ENCODE results near the gene PDE8A. TPM values are rescaled to one million over a fixed set of nuclear protein-coding genes. Genes with fewer than 3 reads are reported as not detected.

The PDE8A gene
- total and polyA plus RNA-seq, 2 donors = 8.5 to 23.0 TPM

DNA sequence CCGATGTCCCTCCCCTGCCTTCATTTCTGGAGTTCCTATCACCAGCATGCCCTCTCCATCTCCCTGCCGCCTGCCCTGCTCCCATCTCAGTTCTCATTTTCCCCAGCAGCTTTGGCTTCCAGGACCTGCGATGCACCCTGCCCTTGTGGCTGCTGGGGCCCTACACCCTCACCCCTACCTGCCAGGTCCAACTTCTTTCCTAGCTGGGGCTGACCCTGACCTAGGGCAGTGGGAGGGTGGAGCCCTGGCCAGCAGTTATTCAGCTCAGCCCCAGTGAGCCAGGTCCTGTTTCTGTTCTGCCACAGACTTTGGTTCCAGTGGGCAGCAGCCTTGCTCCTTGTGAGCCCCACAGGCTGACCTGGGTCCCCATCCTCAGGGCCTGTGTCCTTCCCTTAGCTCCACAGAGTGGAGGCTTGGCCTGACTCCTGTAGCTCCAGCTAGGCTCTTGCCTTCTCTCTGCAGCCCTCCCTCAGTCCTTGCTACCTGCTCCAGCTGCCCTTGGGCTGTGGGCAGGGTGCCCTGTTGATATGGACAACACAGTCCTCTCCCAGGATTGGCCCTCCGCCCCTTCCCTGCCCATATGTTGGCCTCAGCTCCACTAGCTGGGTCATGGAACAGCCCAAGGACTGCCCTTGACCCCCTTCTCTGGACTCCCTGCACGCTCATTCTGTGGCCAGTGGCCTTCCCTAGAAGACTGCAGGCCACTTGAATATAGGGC lies 34.7 kb upstream of the PDE8A start:
- Histone ChIP-seq H3K27me3 (ENCODE audit: control insufficient read depth in 2 of 2, insufficient read depth in 1 of 2, low read length in 1 of 2) (no peaks in the 10 kb centered on the region), H3K9me3 (ENCODE audit: control insufficient read depth in 2 of 2, insufficient read depth in 1 of 2, low read length in 1 of 2) (no peaks in the 10 kb centered on the region), H3K4me3 (ENCODE audit: low read length in 2 of 2) (no peak overlapping the region), H3K4me1 (ENCODE audit: control insufficient read depth in 2 of 2, insufficient read depth in 2 of 2, low read length in 2 of 2) (no peaks in the 10 kb centered on the region), H3K27ac (ENCODE audit: low read depth in 1 of 2, low read length in 1 of 2) (no peak overlapping the region), H3K36me3 (ENCODE audit: control insufficient read depth in 2 of 2, insufficient read depth in 2 of 2, low read length in 1 of 2) (no peaks in the 10 kb centered on the region)
- DNase-seq (ENCODE audit: low read depth in 6 of 9, low spot score in 9 of 9) = no peak
- 98% methylated on average over 5 of the region's 5 CpGs for WGBS

DNA sequence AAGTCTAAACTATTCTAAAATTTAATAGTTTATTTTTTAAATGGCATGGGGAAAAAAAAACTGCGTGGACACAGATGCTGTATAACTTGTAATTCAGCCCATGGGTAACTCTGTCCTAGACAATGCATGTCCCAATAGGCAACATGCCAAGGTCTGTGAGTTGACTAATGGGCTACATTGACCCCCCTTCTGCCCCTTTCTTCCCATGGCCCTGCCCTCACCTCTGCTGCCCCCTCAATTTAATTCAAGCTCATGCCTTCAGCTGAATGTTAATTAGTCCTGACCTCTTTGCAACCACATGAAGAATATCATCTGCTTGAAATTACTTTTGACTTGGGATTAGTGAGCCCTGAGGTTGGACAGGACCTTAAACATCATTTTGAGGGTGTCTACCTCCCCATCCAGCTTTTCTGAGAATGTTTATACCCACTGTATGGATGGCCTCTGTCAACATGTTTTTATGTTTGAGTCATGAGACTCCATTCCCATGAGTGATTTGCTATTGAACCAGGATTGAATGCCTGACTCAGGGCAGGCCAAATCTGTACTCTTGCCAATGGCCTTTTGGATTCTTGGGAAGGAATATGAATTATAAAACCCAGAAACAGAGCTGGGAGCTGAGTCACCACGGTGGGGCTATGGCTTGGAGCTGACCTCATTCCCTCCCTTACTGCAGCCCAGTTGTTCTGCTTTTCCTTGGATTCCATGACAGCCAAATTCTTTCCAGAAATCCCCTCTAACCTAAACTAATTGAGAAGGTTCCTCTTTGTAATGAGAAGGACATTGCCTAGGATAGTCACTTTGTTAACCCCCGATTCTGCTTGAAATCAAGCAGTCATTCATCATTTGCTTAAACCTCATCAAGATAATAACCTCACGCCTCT lies 33.5 kb upstream of the PDE8A start:
- DNase-seq (ENCODE audit: low read depth in 6 of 9, low spot score in 9 of 9) = no peak
- 88% methylated on average over 4 of the region's 4 CpGs for WGBS
- H3K36me3 ChIP-seq (ENCODE audit: control insufficient read depth in 2 of 2, insufficient read depth in 2 of 2, low read length in 1 of 2) = no peaks in the 10 kb centered on the region
- no peaks in the 10 kb centered on the region for H3K27me3 ChIP-seq (ENCODE audit: control insufficient read depth in 2 of 2, insufficient read depth in 1 of 2, low read length in 1 of 2)
- no peak overlapping the region for H3K4me3 ChIP-seq (ENCODE audit: low read length in 2 of 2)
- no peaks in the 10 kb centered on the region for H3K9me3 ChIP-seq (ENCODE audit: control insufficient read depth in 2 of 2, insufficient read depth in 1 of 2, low read length in 1 of 2)
- no peaks in the 10 kb centered on the region for H3K4me1 ChIP-seq (ENCODE audit: control insufficient read depth in 2 of 2, insufficient read depth in 2 of 2, low read length in 2 of 2)
- H3K27ac ChIP-seq (ENCODE audit: low read depth in 1 of 2, low read length in 1 of 2) = no peak overlapping the region

DNA sequence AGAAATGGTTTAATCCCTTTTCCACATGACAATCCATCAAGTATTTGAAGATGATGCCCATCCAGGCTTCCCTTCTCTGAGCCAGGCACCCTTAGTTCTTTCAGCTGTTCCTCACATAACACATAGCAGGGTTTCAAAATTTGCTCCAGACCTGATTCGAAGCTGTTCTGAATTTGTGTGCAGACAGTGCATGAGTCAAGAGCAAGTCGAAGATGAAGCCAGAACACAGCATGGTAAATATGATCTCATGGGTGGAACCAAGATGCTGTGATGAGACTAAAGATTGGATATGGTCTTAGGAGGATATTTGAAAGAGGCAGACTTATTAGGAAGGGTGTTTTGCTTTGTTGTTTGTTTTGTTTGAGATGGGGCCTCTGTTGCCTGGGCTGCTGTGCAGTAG lies 32.6 kb upstream of the PDE8A start:
- no peak overlapping the region for H3K27ac ChIP-seq (ENCODE audit: low read depth in 1 of 2, low read length in 1 of 2)
- no peaks in the 10 kb centered on the region for H3K4me1 ChIP-seq (ENCODE audit: control insufficient read depth in 2 of 2, insufficient read depth in 2 of 2, low read length in 2 of 2)
- no peaks in the 10 kb centered on the region for H3K36me3 ChIP-seq (ENCODE audit: control insufficient read depth in 2 of 2, insufficient read depth in 2 of 2, low read length in 1 of 2)
- WGBS = 97% methylated on average over 2 of the region's 2 CpGs
- H3K27me3 ChIP-seq (ENCODE audit: control insufficient read depth in 2 of 2, insufficient read depth in 1 of 2, low read length in 1 of 2) = no peaks in the 10 kb centered on the region
- H3K4me3 ChIP-seq (ENCODE audit: low read length in 2 of 2) = no peak overlapping the region
- DNase-seq (ENCODE audit: low read depth in 6 of 9, low spot score in 9 of 9) = no peak
- H3K9me3 ChIP-seq (ENCODE audit: control insufficient read depth in 2 of 2, insufficient read depth in 1 of 2, low read length in 1 of 2) = no peaks in the 10 kb centered on the region

DNA sequence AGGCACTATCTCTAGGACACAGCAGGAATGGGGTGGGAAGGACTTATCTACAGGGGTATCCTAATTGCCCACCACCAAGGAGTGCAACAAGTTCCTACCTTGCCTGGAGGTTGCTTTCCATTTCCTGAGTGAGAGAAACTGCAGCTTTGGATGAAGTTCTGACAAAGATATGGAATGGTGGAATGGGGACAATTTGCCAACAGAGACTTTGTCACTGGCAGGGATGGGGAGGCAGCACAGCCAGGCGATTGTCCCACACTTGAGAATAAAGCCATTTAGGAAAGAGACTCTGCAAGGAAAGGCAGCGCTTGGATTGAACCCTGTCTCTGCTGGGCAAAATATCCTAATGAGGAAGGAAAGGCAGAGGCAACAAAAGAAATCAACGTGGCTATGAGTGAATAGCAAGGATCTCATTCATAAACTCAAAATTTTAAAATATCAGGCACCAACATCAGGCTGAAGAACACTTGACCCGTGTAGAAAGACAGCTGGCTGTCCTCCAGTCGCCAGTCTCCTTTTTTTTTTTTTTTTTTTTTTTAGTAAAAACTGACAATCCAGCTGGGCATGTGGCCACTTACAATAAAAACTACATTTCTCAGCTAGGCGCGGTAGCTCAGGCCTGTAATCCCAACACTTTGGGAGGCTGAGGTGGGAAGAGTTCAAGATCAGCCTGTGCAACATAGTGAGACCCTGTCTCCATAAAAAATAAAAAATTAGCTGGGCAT lies 31.6 kb upstream of the PDE8A start:
- no peak overlapping the region for H3K27ac ChIP-seq (ENCODE audit: low read depth in 1 of 2, low read length in 1 of 2)
- no peaks in the 10 kb centered on the region for H3K9me3 ChIP-seq (ENCODE audit: control insufficient read depth in 2 of 2, insufficient read depth in 1 of 2, low read length in 1 of 2)
- no peaks in the 10 kb centered on the region for H3K4me1 ChIP-seq (ENCODE audit: control insufficient read depth in 2 of 2, insufficient read depth in 2 of 2, low read length in 2 of 2)
- no peaks in the 10 kb centered on the region for H3K36me3 ChIP-seq (ENCODE audit: control insufficient read depth in 2 of 2, insufficient read depth in 2 of 2, low read length in 1 of 2)
- no peaks in the 10 kb centered on the region for H3K27me3 ChIP-seq (ENCODE audit: control insufficient read depth in 2 of 2, insufficient read depth in 1 of 2, low read length in 1 of 2)
- no peak for DNase-seq (ENCODE audit: low read depth in 6 of 9, low spot score in 9 of 9)
- no peak overlapping the region for H3K4me3 ChIP-seq (ENCODE audit: low read length in 2 of 2)
- WGBS = 89% methylated on average over 7 of the region's 7 CpGs

DNA sequence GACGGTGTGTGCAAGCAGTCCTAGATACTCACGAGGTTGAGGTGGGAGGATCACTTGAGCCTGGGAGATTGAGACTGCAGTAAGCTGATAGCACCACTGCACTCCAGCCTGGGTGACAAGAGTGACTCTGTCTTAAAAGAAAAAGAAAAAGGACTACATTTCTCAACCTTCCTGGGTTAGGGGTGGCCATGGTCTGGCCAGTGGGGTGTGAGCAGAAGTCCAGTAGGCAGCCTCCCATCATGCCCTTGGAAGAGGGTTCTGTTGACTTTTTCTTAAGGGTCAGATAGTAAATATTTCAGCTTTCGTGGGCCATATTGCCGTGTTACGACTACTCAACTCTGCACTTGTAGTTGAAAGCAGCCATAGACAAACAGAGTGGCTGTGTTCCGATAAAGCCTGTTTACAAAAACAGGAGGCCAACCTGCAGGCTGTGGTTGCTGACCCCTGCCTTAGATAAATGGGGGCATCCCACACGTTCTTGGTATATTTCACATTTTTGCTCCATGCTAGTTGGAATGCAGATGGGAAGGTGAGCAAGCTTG lies 31.0 kb upstream of the PDE8A start:
- Histone ChIP-seq H3K4me3 (ENCODE audit: low read length in 2 of 2) (no peak overlapping the region), H3K27me3 (ENCODE audit: control insufficient read depth in 2 of 2, insufficient read depth in 1 of 2, low read length in 1 of 2) (peaks cover 0 to 3% of the 10 kb centered on the region in 2 donors), H3K4me1 (ENCODE audit: control insufficient read depth in 2 of 2, insufficient read depth in 2 of 2, low read length in 2 of 2) (peaks cover 0 to 3% of the 10 kb centered on the region in 2 donors), H3K36me3 (ENCODE audit: control insufficient read depth in 2 of 2, insufficient read depth in 2 of 2, low read length in 1 of 2) (no peaks in the 10 kb centered on the region), H3K27ac (ENCODE audit: low read depth in 1 of 2, low read length in 1 of 2) (no peak overlapping the region), H3K9me3 (ENCODE audit: control insufficient read depth in 2 of 2, insufficient read depth in 1 of 2, low read length in 1 of 2) (no peaks in the 10 kb centered on the region)
- 95% methylated on average over 7 of the region's 7 CpGs for WGBS
- no peak for DNase-seq (ENCODE audit: low read depth in 6 of 9, low spot score in 9 of 9)

DNA sequence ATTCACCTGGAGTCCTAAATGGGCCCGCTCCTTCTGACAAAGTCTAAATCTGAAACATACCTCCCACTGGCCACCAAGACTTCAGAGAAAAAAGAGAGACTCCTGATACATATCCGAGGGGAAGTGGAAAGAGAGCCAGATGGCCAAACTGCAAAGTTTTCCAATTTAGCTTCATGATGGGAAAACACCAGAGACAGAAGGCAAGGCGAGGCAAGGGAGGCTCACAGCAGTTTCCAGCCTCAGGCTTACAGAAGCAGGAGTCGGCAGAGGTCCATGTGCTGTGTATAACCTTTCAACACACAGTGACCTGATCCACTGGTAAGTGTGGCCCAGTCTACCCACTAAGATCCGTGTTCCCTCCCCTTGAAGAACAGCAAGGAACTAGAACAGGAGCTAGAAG lies 29.9 kb upstream of the PDE8A start:
- no peak overlapping the region for H3K4me3 ChIP-seq (ENCODE audit: low read length in 2 of 2)
- no peak overlapping the region for H3K27ac ChIP-seq (ENCODE audit: low read depth in 1 of 2, low read length in 1 of 2)
- no peaks in the 10 kb centered on the region for H3K36me3 ChIP-seq (ENCODE audit: control insufficient read depth in 2 of 2, insufficient read depth in 2 of 2, low read length in 1 of 2)
- no peak for DNase-seq (ENCODE audit: low read depth in 6 of 9, low spot score in 9 of 9)
- WGBS = 96% methylated on average over 5 of the region's 5 CpGs
- H3K4me1 ChIP-seq (ENCODE audit: control insufficient read depth in 2 of 2, insufficient read depth in 2 of 2, low read length in 2 of 2) = peaks cover 0 to 4% of the 10 kb centered on the region in 2 donors
- no peaks in the 10 kb centered on the region for H3K9me3 ChIP-seq (ENCODE audit: control insufficient read depth in 2 of 2, insufficient read depth in 1 of 2, low read length in 1 of 2)
- H3K27me3 ChIP-seq (ENCODE audit: control insufficient read depth in 2 of 2, insufficient read depth in 1 of 2, low read length in 1 of 2) = peaks cover 0 to 4% of the 10 kb centered on the region in 2 donors

DNA sequence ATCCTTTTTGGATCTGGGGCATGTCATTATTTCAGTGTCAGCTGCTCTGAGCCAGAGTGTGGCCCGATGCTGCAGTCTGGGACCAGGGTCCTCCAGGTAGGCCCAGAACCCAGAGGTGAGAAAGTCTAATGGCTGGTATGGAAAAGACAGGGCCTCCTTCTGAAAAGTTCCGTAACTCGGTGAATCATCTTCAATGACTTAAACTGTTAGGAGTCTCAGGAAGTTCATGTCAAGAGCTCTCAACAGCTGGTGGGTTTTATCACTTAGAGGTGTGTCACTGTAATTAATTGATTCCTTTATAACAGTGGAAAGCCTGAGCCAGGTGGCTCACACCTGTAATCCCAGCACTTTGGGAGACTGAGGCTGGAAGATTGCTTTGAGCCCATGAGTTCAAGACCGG lies 28.5 kb upstream of the PDE8A start:
- peaks cover 0 to 4% of the 10 kb centered on the region in 2 donors for H3K27me3 ChIP-seq (ENCODE audit: control insufficient read depth in 2 of 2, insufficient read depth in 1 of 2, low read length in 1 of 2)
- H3K36me3 ChIP-seq (ENCODE audit: control insufficient read depth in 2 of 2, insufficient read depth in 2 of 2, low read length in 1 of 2) = no peaks in the 10 kb centered on the region
- WGBS = 98% methylated on average over 4 of the region's 4 CpGs
- H3K9me3 ChIP-seq (ENCODE audit: control insufficient read depth in 2 of 2, insufficient read depth in 1 of 2, low read length in 1 of 2) = no peaks in the 10 kb centered on the region
- H3K4me3 ChIP-seq (ENCODE audit: low read length in 2 of 2) = no peak overlapping the region
- no peak overlapping the region for H3K27ac ChIP-seq (ENCODE audit: low read depth in 1 of 2, low read length in 1 of 2)
- H3K4me1 ChIP-seq (ENCODE audit: control insufficient read depth in 2 of 2, insufficient read depth in 2 of 2, low read length in 2 of 2) = peaks cover 0 to 4% of the 10 kb centered on the region in 2 donors
- DNase-seq (ENCODE audit: low read depth in 6 of 9, low spot score in 9 of 9) = no peak

DNA sequence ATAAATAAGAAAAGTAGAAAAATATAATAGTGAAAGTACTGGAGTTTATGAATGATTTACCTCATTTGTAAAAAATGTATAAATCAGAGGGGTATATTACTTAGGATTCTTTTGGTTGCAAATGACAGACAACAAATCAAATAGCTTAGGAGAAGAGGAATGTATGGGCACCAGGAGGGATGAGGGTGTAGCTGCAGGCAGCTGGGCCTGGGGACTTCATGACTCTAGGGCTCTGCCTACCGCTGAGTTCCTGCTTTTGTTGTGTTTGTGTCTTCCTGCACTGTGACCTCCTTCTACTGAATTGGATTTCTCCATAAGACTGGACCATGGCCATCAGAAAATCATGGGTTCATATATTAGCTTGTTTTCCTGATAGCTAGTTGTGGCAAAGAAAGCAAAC lies 27.9 kb upstream of the PDE8A start:
- WGBS = 96% methylated on average over 1 of the region's 1 CpG
- H3K27ac ChIP-seq (ENCODE audit: low read depth in 1 of 2, low read length in 1 of 2) = no peak overlapping the region
- no peak for DNase-seq (ENCODE audit: low read depth in 6 of 9, low spot score in 9 of 9)
- no peaks in the 10 kb centered on the region for H3K9me3 ChIP-seq (ENCODE audit: control insufficient read depth in 2 of 2, insufficient read depth in 1 of 2, low read length in 1 of 2)
- H3K36me3 ChIP-seq (ENCODE audit: control insufficient read depth in 2 of 2, insufficient read depth in 2 of 2, low read length in 1 of 2) = no peaks in the 10 kb centered on the region
- H3K27me3 ChIP-seq (ENCODE audit: control insufficient read depth in 2 of 2, insufficient read depth in 1 of 2, low read length in 1 of 2) = peaks cover 0 to 4% of the 10 kb centered on the region in 2 donors
- no peak overlapping the region for H3K4me3 ChIP-seq (ENCODE audit: low read length in 2 of 2)
- H3K4me1 ChIP-seq (ENCODE audit: control insufficient read depth in 2 of 2, insufficient read depth in 2 of 2, low read length in 2 of 2) = peaks cover 0 to 4% of the 10 kb centered on the region in 2 donors
